Peyer's patch (tissue), 4 donors: ENCODE data around the gene POU6F1.

Source experiments
- CTCF ChIP-seq, 6 experiments: fragments of 450-650 bp in 4 of 6; fragments of 200-600 bp in 2 of 6; sonication (generic) in 1 of 6; IDR thresholded peaks; one replicate each; pipeline ENCODE4 v1.5.1; 2017 to 2019; ENCODE audit warnings: antibody characterized with exemption in 6 of 6, mild to moderate bottlenecking in 3 of 6, moderate library complexity in 1 of 6
- POLR2A ChIP-seq, 2 donors: fragments of 450-650 bp; IDR thresholded peaks; one replicate each; pipeline ENCODE4 v1.5.1; 2017; ENCODE audit warnings: antibody characterized with exemption in 2 of 2, mild to moderate bottlenecking in 2 of 2, moderate library complexity in 2 of 2

- no peak for TF ChIP-seq CTCF (IDR thresholded peaks at IDR 0.05)
- TF ChIP-seq POLR2A (IDR thresholded peaks at IDR 0.05) = no peak
Observed at GRCh38 chr12:51225234-51225633, 7.4 kb upstream of the POU6F1 start.
